ENCODE measurements around the gene ABCC1. TPM values are rescaled to one million over a fixed set of nuclear protein-coding genes. Genes with fewer than 3 reads are reported as not detected.

The ABCC1 gene
- total and polyA plus RNA-seq, 4 donors: 12.4 to 41.5 (median 31.3) TPM

DNA sequence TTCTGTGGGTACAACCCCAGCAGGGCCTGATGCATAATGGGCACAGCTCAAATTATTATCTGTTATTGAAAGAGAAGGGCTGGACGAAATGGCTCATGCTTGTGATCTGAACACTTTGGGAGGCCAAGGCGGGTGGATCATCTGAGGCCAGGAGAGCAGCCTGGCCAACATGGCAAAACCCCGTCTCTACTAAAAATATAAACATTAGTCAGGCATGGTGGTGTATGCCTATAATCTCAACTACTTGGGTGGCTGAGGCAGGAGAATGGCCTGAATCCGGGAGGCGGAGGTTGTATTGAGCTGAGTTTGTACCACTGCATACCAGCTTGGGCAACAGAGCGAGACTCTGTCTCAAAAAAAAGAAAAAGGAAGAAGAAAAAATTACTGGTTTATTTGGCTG lies 100.7 kb downstream of the ABCC1 start:
- no peak overlapping the region for H3K9ac ChIP-seq (ENCODE audit: insufficient read depth in 1 of 2, low read length in 2 of 2)
- H3K9me3 ChIP-seq (ENCODE audit: control insufficient read depth in 4 of 4, insufficient read depth in 3 of 4, low read length in 3 of 4): no peaks in the 10 kb centered on the region
- H3K4me1 ChIP-seq (ENCODE audit: control insufficient read depth in 5 of 5, insufficient read depth in 5 of 5, low read length in 5 of 5): peaks cover 0 to 5% (median 0%) of the 10 kb centered on the region in 5 donors
- TF ChIP-seq, protein P1, sequence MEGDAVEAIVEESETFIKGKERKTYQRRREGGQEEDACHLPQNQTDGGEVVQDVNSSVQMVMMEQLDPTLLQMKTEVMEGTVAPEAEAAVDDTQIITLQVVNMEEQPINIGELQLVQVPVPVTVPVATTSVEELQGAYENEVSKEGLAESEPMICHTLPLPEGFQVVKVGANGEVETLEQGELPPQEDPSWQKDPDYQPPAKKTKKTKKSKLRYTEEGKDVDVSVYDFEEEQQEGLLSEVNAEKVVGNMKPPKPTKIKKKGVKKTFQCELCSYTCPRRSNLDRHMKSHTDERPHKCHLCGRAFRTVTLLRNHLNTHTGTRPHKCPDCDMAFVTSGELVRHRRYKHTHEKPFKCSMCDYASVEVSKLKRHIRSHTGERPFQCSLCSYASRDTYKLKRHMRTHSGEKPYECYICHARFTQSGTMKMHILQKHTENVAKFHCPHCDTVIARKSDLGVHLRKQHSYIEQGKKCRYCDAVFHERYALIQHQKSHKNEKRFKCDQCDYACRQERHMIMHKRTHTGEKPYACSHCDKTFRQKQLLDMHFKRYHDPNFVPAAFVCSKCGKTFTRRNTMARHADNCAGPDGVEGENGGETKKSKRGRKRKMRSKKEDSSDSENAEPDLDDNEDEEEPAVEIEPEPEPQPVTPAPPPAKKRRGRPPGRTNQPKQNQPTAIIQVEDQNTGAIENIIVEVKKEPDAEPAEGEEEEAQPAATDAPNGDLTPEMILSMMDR (IDR thresholded peaks at IDR 0.05; ENCODE audit: control extremely low read depth, extremely low read depth): no peak
- peak overlapping the region in 1 of 2 donors; percentile 25 for H3K27ac ChIP-seq (ENCODE audit: low read depth in 1 of 2, low read length in 1 of 2)
- DNase-seq (no peak), ATAC-seq (ENCODE audit: insufficient read depth, low FRiP score) (no peak)
- no peaks in the 10 kb centered on the region for H3K27me3 ChIP-seq (ENCODE audit: control insufficient read depth in 3 of 3, insufficient read depth in 3 of 3, low read length in 2 of 3)
- H3K4me3 ChIP-seq: no peak overlapping the region
- peaks cover 10 to 47% (median 16%) of the 10 kb centered on the region in 4 donors for H3K36me3 ChIP-seq (ENCODE audit: control insufficient read depth in 4 of 4, insufficient read depth in 4 of 4, low read length in 4 of 4)
- 92 to 98% methylated on average over 6 of the region's 6 CpGs for WGBS, 2 donors

DNA sequence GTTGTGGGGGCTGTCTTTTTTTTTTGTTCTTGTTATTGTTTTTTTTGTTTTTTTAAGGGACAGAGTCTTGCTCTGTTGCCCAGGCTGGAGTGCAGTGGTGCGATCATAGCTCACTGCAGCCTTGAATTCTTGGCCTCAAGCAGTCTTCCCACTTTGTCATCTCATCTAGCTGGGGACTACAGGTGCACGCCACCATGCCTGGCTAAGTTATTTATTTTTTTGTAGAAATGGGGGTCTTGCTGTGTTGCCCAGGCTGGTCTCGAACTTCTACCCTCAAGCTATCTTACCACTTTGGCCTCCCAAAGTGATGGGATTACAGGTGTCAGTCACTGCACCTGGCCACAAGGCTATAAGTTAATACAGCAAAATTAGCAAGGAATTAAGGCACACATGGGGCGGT lies 101.7 kb downstream of the ABCC1 start:
- Histone ChIP-seq H3K4me3 (no peak overlapping the region), H3K9me3 (ENCODE audit: control insufficient read depth in 4 of 4, insufficient read depth in 3 of 4, low read length in 3 of 4) (no peaks in the 10 kb centered on the region), H3K36me3 (ENCODE audit: control insufficient read depth in 4 of 4, insufficient read depth in 4 of 4, low read length in 4 of 4) (peaks cover 7 to 42% (median 12%) of the 10 kb centered on the region in 4 donors), H3K27ac (ENCODE audit: low read depth in 1 of 2, low read length in 1 of 2) (no peak overlapping the region), H3K4me1 (ENCODE audit: control insufficient read depth in 5 of 5, insufficient read depth in 5 of 5, low read length in 5 of 5) (peaks cover 0 to 5% (median 0%) of the 10 kb centered on the region in 5 donors), H3K9ac (ENCODE audit: insufficient read depth in 1 of 2, low read length in 2 of 2) (no peak overlapping the region), H3K27me3 (ENCODE audit: control insufficient read depth in 3 of 3, insufficient read depth in 3 of 3, low read length in 2 of 3) (no peaks in the 10 kb centered on the region)
- DNase-seq (no peak), ATAC-seq (ENCODE audit: insufficient read depth, low FRiP score) (no peak)
- 98 to 99% methylated on average over 4 of the region's 4 CpGs for WGBS, 2 donors
- TF ChIP-seq, protein P1 (IDR thresholded peaks at IDR 0.05; ENCODE audit: control extremely low read depth, extremely low read depth): no peak

DNA sequence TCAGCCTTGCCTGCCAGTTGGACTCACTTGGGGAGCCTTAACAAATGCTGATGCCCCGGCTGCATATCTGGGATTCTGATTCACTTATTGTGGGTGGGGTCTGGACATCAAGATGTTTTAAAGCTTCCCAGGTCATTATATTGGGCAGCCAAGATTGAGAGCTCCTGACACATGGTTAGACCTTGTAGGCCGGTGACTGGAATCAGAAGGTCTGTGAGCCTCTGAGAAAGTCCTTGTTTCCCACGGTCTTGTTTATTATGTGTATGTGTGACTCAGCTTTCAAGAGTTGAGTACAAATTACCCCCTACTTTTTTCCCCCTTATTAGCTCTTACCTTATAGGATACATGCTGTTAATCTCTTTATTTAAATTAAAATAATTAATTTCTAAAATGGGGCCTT lies 103.5 kb downstream of the ABCC1 start:
- TF ChIP-seq, protein P1 (IDR thresholded peaks at IDR 0.05; ENCODE audit: control extremely low read depth, extremely low read depth): no peak
- WGBS, 2 donors: 88 to 92% methylated on average over 3 of the region's 3 CpGs
- ATAC-seq (ENCODE audit: insufficient read depth, low FRiP score) (no peak), DNase-seq (no peak)
- Histone ChIP-seq H3K4me1 (ENCODE audit: control insufficient read depth in 5 of 5, insufficient read depth in 5 of 5, low read length in 5 of 5) (peaks cover 0 to 5% (median 0%) of the 10 kb centered on the region in 5 donors), H3K9me3 (ENCODE audit: control insufficient read depth in 4 of 4, insufficient read depth in 3 of 4, low read length in 3 of 4) (no peaks in the 10 kb centered on the region), H3K9ac (ENCODE audit: insufficient read depth in 1 of 2, low read length in 2 of 2) (no peak overlapping the region), H3K27ac (ENCODE audit: low read depth in 1 of 2, low read length in 1 of 2) (no peak overlapping the region), H3K4me3 (no peak overlapping the region), H3K36me3 (ENCODE audit: control insufficient read depth in 4 of 4, insufficient read depth in 4 of 4, low read length in 4 of 4) (peaks cover 3 to 30% (median 11%) of the 10 kb centered on the region in 4 donors), H3K27me3 (ENCODE audit: control insufficient read depth in 3 of 3, insufficient read depth in 3 of 3, low read length in 2 of 3) (no peaks in the 10 kb centered on the region)

DNA sequence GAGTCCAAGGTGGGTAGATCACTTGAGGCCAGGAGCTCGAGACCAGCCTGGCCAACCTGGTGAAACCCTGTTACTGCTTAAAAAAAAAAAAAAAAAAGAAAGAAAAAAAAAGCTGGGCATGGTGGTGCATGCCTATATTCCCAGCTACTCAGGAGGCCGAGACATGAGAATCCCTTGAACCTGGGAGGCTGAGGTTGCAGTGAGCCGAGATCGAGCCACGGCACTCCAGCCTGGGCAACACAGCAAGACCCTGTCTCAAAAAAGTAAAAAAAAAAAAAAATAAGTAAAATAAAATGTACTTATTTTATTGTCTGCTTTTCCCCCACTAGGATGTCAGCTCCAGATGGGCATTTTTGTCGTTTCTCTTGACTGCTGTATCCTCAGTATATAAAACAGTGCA lies 107.7 kb downstream of the ABCC1 start:
- H3K9me3 ChIP-seq (ENCODE audit: control insufficient read depth in 4 of 4, insufficient read depth in 3 of 4, low read length in 3 of 4): no peaks in the 10 kb centered on the region
- H3K4me1 ChIP-seq (ENCODE audit: control insufficient read depth in 5 of 5, insufficient read depth in 5 of 5, low read length in 5 of 5): peaks cover 0 to 2% (median 0%) of the 10 kb centered on the region in 5 donors
- 98 to 99% methylated on average over 6 of the region's 6 CpGs for WGBS, 2 donors
- TF ChIP-seq, protein P1 (IDR thresholded peaks at IDR 0.05; ENCODE audit: control extremely low read depth, extremely low read depth): no peak
- ATAC-seq (ENCODE audit: insufficient read depth, low FRiP score) (no peak), DNase-seq (no peak)
- peaks cover 2 to 38% (median 4%) of the 10 kb centered on the region in 4 donors for H3K36me3 ChIP-seq (ENCODE audit: control insufficient read depth in 4 of 4, insufficient read depth in 4 of 4, low read length in 4 of 4)
- no peak overlapping the region for H3K9ac ChIP-seq (ENCODE audit: insufficient read depth in 1 of 2, low read length in 2 of 2)
- H3K27me3 ChIP-seq (ENCODE audit: control insufficient read depth in 3 of 3, insufficient read depth in 3 of 3, low read length in 2 of 3): no peaks in the 10 kb centered on the region
- H3K4me3 ChIP-seq: no peak overlapping the region
- H3K27ac ChIP-seq (ENCODE audit: low read depth in 1 of 2, low read length in 1 of 2): no peak overlapping the region

Measured in lung (tissue), 12 donors.